NCI-H1930 (cell line): Measurements from ENCODE around the gene SFXN3.
A peak's percentile ranks its signal among the peaks of the same experiment; 100 is the strongest.

ENCODE experiments used
- DNase-seq, 2 experiments: peaks; one replicate each; lab custom pipeline; 2025; lab: John Stamatoyannopoulos, UW

The SFXN3 gene

GRCh38 chr10:101000127-101000914 lies 30.7 kb upstream of the SFXN3 start:
- DNase-seq: no peak

DNA sequence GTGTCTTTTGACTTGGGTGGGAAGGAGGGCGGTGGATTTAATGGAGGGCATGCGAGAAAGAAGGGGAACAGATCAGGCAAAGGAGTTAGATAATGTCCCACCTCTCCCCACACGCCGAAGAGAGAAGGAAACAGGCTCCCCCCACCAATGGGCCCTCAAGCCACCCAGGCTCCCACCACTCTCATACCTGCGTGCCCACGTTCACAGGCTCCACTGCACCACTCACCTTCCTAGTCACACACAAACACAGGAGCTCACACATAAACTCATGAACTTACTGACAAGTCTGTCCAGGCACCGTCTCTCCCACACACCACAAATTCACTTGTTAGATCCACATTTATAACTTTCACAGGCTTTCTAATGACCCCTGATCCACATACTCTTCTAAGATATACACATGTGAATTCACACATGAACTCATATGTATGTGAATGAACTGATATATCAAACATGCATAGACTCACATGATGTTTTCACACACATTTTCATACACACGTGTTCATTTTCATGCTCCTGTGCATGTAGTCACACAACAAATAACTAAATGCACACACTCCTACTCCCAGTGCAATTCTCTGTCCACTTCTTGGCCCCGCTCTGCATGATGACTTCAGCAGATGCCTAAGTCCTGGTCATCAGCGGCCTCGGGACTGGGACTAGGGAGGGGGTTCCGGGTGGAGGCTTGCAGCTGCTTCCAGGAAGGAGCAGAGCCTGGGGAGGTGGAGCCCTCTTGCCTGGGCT lies 29.9 kb upstream of the SFXN3 start:
- DNase-seq: no peak

DNA sequence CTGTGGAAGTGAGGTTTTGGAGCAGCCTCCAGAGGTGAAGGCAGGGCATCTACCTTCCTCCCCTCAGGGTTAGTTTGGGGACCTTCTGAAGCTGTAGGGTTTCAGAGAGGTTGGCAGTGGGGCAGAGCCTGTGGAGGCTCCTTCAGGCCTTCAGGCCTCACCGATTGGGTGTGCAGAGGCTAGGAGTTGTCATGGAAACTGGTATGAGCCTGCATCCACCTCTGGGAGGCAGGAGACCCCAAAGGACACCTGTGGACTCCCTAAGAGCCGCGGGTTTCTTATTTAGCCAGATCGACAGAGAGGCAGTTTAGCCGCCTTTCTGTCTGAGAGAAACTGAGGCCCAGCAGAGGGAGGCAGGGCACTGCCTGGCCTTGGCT lies 29.4 kb upstream of the SFXN3 start:
- no peak for DNase-seq

GRCh38 chr10:101002456-101002855 lies 28.6 kb upstream of the SFXN3 start:
- DNase-seq: no peak

DNA sequence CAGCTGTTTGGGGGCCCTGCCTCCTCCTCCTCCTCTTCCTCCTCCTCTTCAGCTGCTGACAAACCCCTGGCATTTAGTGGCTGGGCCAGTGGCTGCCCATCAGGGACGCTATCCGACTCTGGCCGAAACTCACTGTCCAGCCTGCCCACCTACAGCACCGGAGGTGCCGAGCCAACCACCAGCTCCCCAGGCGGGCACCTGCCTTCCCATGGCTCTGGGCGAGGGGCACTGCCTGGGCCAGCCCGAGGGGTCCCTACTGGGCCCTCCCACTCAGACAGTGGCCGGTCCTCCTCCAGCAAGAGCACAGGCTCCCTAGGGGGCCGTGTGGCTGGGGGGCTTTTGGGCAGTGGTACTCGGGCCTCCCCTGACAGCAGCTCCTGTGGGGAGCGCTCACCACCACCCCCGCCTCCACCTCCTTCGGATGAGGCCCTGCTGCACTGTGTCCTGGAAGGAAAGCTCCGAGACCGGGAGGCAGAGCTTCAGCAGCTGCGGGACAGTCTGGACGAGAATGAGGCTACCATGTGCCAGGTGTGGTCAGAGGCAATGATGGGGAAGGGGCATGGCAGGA lies 27.3 kb upstream of the SFXN3 start:
- DNase-seq: no peak

GRCh38 chr10:101005361-101005760 lies 25.7 kb upstream of the SFXN3 start:
- no peak for DNase-seq

DNA sequence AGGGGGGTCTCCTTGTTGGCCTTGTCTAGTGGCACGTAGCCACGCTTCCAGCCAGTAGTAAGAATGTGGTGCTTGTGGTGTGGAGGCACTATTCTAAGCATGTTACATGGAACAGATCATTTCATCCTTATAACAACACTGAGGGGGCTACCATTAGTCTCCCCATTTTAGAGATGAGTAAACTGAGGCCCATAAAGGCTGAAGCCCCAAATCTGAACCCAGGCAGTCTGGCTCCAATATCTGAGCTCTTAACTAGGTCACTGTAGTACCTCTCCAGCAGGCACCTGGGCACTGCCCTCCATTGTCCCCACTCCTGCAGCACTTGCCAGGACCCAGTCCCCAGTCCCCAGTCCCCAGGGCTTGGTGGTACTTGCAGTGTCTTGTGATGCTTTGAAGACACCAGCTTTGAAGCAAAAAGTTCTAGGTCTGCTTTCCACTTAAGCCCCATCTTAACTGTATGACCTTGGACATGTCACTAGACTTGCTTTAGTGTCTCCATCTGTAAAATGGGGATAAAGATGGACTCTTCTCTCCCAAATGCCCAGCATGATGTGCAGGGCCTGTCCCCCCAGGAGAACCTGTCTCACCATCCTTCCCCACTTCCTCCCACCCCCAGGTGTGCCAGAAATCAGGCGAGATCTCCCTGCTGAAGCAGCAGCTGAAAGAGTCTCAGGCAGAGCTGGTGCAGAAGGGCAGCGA lies 25.0 kb upstream of the SFXN3 start:
- no peak for DNase-seq

- DNase-seq: no peak
These were observed 24.4 kb upstream of the SFXN3 start for GRCh38 chr10:101006593-101007098.

- no peak for DNase-seq
These were observed 23.8 kb upstream of the SFXN3 start for GRCh38 chr10:101007099-101007711.

DNA sequence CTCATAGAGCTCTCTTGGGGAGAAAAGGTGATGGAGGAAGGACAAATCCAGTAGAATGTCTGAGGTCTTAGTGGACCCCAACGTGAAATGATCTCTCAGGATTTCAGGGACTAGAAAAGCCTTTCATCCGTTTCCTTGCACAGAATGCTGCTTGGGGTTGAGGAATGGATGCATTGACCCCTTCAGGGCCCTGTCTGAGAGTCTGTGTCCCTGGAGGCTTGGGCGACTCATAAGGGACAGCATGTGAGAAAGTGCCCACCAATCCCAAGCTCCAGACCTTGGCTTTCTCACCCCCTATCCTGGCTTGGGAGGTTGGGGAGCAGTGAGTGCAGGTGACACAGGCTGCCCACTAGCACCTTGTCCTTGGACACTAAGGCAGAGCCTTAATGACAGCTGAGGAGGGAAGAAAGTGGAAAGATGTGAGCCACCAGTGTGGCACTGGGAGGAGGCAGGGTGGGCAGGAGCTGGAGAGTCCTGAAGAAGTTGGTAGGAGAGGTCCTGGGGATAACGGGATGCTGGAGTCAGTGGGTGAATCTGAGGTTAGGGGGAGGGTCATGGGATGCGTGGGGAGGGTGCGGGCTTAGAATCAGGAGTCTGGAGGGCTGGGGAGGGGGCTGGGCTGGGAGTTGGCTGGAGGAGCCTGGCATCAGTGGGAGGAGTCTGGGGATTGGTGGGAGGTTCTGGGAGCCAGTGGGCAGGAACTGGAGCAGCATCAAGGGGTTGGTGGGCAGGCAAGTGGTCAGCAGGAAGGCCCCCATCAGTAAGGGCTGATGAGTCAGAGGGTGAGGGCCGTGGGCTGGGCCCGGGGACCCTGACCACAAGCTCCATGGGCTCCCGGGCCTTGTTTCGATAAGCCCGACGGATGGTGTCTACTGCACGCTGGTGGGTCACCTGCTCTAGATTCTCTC lies 22.9 kb upstream of the SFXN3 start:
- no peak for DNase-seq

DNA sequence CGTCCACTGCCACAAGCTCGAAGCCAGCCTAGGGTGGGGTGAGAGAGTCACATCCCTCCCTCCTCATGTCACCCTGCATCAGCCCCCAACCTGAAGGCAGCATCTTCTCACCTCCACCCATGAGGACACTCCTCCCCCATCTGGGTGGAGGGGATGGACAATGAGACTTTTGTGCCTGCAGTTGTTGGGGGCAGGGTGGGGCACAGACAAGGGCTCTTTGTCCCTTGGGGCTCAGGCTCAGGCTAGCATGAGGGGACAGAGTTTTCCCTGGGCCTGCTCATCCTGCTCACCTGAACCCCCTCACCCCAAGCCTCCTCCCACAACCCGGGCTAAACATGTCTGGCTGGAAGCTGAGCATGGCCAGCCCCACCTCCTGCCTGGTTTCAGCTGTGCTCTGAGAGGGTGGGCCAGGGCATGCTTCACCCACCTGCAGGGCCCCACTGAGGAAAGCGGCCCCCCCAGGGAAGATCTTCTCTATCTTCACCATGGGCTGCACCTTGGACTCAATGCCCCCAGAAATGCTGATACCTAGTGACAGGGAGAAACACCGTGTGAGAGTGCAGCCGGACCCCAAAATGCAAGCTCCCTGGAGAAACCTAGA lies 22.1 kb upstream of the SFXN3 start:
- no peak for DNase-seq

- no peak for DNase-seq
These were observed 20.7 kb upstream of the SFXN3 start for GRCh38 chr10:101010329-101010728.

DNA sequence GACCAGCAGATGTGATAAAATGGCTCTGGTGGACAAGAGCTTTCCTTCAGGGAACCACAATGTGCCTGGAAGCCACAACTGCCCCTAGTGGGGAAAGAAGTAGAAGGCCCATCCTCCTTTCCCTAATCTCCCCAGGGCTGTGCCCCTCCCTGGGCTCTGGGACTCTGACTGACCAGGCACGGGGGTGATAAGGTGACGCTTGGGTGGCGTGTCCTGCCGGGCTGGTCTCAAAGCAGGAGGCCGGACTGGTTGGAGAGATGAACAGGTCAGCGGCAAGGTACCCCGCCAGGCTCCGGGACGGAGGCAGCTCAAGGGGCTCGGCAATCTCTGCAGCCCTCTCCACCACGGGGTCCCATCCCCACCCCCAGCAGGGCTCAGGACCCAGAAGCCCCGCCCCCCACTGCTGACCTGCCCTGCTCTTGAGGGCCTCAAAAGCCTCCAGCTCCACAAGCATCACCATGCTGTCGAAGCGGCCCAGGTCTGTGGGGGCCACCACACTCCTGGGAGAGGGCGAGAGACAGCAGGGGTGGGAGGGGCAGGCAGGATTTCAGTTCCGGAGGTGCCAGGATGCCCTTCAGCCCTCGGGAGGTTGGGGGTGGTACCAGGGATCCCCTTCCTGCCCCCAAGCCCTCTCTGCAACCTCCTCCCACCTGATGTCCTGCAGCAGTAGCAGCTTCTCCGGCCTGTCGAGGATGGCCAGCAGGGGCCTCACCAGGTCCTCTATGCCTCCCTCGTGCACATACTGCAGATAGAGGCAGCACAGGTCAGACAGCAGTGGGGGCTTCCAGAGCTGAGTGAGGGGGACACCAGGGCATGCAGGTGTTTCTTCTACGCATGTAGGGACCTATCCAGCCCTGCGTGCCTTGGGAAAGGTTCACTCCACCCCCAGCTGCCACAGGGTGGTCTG lies 19.3 kb upstream of the SFXN3 start:
- no peak for DNase-seq

GRCh38 chr10:101012525-101013364 lies 18.3 kb upstream of the SFXN3 start:
- peak; percentile 39 to 65 for DNase-seq

DNA sequence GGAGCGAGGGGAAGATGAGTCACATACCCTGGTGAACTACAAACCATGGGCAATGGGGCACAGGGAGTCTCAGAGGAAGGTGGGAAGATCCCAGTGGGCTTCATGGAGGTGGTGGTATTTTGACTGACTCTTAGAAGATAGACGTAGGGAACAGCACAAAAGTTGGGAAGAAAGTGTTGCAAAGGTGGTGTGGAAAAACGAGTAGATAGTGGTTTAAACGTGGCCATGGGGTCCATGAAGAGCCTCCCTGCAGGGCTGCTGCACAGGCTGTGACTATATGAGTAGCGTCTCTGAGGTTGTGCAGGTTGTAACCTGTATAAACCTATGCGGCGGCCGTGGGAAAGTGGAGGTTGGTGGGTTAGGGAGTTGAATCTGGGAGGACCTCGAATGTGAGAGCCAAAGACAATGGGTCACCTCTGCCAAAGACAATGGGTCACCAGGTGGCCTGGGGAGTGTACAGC lies 17.6 kb upstream of the SFXN3 start:
- DNase-seq: no peak

DNA sequence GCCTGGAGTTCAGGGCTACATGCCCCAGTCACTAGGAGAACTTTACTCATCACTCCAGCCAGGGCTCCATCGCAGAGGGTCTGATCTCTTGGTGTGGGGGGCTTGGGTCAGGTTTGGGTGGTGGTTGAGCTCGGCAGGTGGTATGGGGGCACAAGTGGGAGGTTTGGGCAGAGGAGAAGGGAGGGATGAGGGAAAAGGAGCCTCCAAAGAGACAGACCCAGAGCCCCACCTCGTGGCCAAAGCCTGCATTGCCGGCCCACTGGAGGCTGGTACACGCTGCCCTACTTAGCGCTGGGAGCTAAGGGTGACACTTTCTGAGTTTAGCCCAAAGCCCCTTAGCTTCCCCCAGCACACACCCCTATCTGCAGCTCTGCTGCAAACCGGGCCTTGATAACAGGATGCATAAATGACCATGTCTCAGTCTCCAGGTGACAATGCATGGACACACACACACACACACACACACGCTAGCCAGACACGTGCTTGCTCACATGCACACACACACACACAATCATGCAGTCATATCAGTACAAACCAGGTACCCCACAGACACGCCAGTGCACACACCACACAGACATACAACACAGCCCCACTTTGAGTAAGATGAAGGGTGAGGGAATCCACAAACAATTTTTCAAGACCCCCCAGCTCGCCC lies 16.7 kb upstream of the SFXN3 start:
- DNase-seq: peak in 1 of 2 experiments; percentile 9

- DNase-seq: no peak
These were observed 16.0 kb upstream of the SFXN3 start for GRCh38 chr10:101014966-101015581.
